HepG2 (cell line): Measurements from ENCODE around the gene GRB7. TPM values are rescaled to one million over a fixed set of nuclear protein-coding genes. Genes with fewer than 3 reads are reported as not detected.
A peak's percentile ranks its signal among the peaks of the same experiment; 100 is the strongest.

Experiments used
- FLYWCH1 ChIP-seq: sonication (generic); formaldehyde crosslinking; IDR thresholded peaks from 2 replicates; pipeline ENCODE4 v1.8.1; 2023; ENCODE audit warnings: mild to moderate bottlenecking, missing genetic modification reagents
- HNF4A ChIP-seq: sonication (generic); formaldehyde crosslinking; IDR thresholded peaks from 2 replicates; pipeline ENCODE4 v1.4.0; 2020; ENCODE audit warnings: missing genetic modification reagents
- IRX3 ChIP-seq: sonication (generic); formaldehyde crosslinking; IDR thresholded peaks from 2 replicates; pipeline ENCODE4 v1.8.1; 2023; ENCODE audit warnings: mild to moderate bottlenecking, low read depth, missing genetic modification reagents, borderline replicate concordance
- MTF2 ChIP-seq: sonication (generic); formaldehyde crosslinking; IDR thresholded peaks from 2 replicates; pipeline ENCODE4 v1.5.0; 2020; ENCODE audit warnings: missing genetic modification reagents, borderline replicate concordance
- POLR2G ChIP-seq: fragments of 200-400 bp; formaldehyde crosslinking; IDR thresholded peaks from 2 replicates; pipeline ENCODE4 v1.6.1; 2018; ENCODE audit warnings: mild to moderate bottlenecking, low read depth, low read length, moderate library complexity
- SMAD1 ChIP-seq: sonication (generic); formaldehyde crosslinking; IDR thresholded peaks from 2 replicates; pipeline ENCODE4 v1.4.0; 2020; ENCODE audit warnings: missing genetic modification reagents, low read depth, mild to moderate bottlenecking, borderline replicate concordance
- THAP11 ChIP-seq: IDR thresholded peaks from 2 replicates; pipeline ENCODE4 v1.6.1; 2016; ENCODE audit warnings: missing biosample characterization, missing genetic modification reagents
- ZNF124 ChIP-seq: sonication (generic); formaldehyde crosslinking; IDR thresholded peaks from 2 replicates; pipeline ENCODE4 v1.4.0; 2020; ENCODE audit warnings: missing genetic modification reagents
- ZNF644 ChIP-seq: IDR thresholded peaks from 2 replicates; pipeline ENCODE4 v1.6.1; 2016; ENCODE audit warnings: low read depth
- ZNF7 ChIP-seq: IDR thresholded peaks from 2 replicates; pipeline ENCODE4 v1.6.1; 2016; ENCODE audit warnings: missing biosample characterization, missing genetic modification reagents
- ZSCAN21 ChIP-seq: sonication (generic); formaldehyde crosslinking; IDR thresholded peaks from 2 replicates; pipeline ENCODE4 v1.8.0; 2022; ENCODE audit warnings: mild to moderate bottlenecking, missing genetic modification reagents, moderate library complexity, borderline replicate concordance
- polyA plus RNA-seq, 8 experiments: library from polyadenylated mRNA; depleted of rRNA in 3 of 8; stranded (reverse) in 7 of 8; unstranded in 1 of 8; fragments of >200 nt; fragmentation: Illumina TruSeq in 4 of 8; extraction: Trizol in 4 of 8; gene quantifications; 2 replicates each; pipeline versions ENCODE4 v1.2.1 to v1.2.3, GENCODE V29; 2011 to 2016; ENCODE audit warnings: low read depth in 4 of 8, missing spikeins in 1 of 8, mixed read lengths in 1 of 8; ENCODE audit not compliant: insufficient read depth in 1 of 8
- total RNA-seq, 5 experiments: library from RNA; depleted of rRNA; stranded (reverse); fragments of >200 nt; fragmentation: Illumina TruSeq; extraction: Trizol; gene quantifications; 2 replicates each; pipeline ENCODE4 v1.2.3, GENCODE V29; 2016; ENCODE audit warnings: low read depth in 1 of 5
- TF ChIP-seq, protein P1 (sequence below): sonication (generic); formaldehyde crosslinking; conservative IDR thresholded peaks from 2 replicates; pipeline ENCODE4 v1.8.0; 2022; ENCODE audit warnings: low read depth, missing genetic modification reagents
- TF ChIP-seq, protein P2 (sequence below): sonication (generic); formaldehyde crosslinking; IDR thresholded peaks from 2 replicates; pipeline ENCODE4 v1.5.1; 2020; ENCODE audit warnings: missing genetic modification reagents, mild to moderate bottlenecking, borderline replicate concordance
- TF ChIP-seq, protein P3 (sequence below): sonication (generic); formaldehyde crosslinking; IDR thresholded peaks from 2 replicates; pipeline ENCODE4 v1.5.1; 2020; ENCODE audit warnings: mild to moderate bottlenecking, moderate library complexity, missing genetic modification reagents
- TF ChIP-seq, protein P4 (sequence below): sonication (generic); formaldehyde crosslinking; IDR thresholded peaks from 2 replicates; pipeline ENCODE4 v1.5.0; 2020; ENCODE audit warnings: missing genetic modification reagents, mild to moderate bottlenecking, borderline replicate concordance
- TF ChIP-seq, protein P5 (sequence below): sonication (generic); formaldehyde crosslinking; IDR thresholded peaks from 2 replicates; pipeline ENCODE4 v1.4.0; 2020; ENCODE audit warnings: mild to moderate bottlenecking, missing genetic modification reagents
- TF ChIP-seq, protein P6 (sequence below): sonication (generic); formaldehyde crosslinking; IDR thresholded peaks from 2 replicates; pipeline ENCODE4 v1.4.0; 2020; ENCODE audit warnings: missing genetic modification reagents
- TF ChIP-seq, protein P7 (sequence below): sonication (generic); formaldehyde crosslinking; IDR thresholded peaks from 2 replicates; pipeline ENCODE4 v1.5.0; 2020; ENCODE audit warnings: mild to moderate bottlenecking, low read depth, missing genetic modification reagents, borderline replicate concordance

The GRB7 gene
- total and polyA plus RNA-seq, 2 of the 13 experiments (the other 11 are each of a cell fraction or from before 2014, with no cell fraction given) = 60.2 to 77.7 TPM

DNA sequence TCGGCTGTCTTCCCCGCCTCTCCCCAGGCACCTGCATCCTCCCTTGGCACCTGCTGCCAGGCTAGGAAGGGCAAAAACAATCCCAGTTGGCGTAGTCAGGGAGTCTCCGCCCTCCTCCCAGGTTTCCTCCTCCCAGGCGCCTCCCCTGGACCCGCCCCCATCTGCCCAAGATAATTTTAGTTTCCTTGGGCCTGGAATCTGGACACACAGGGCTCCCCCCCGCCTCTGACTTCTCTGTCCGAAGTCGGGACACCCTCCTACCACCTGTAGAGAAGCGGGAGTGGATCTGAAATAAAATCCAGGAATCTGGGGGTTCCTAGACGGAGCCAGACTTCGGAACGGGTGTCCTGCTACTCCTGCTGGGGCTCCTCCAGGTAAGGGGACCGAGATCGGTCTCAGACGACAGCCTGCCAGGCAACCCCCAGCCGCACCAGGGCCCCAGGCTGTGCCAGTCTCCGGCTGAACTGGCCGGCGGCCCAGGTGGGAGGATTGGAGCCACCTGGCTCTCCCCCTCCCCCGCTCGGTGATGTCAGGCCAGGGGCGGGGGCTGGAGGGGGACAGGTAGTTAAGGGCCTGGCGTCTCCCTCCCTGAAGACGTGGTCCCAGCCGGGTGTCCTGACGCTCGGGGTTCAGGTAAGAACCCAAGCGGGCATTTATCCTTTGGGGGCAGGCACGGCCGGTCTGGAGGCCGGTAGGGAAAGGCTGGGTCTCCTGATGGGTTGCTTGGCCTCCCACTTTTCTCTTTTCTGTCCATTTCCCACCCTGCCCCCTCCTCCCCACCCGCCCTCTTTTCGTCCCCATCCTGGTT, at the start of gene GRB7 (continued):
- TF ChIP-seq, protein P1, sequence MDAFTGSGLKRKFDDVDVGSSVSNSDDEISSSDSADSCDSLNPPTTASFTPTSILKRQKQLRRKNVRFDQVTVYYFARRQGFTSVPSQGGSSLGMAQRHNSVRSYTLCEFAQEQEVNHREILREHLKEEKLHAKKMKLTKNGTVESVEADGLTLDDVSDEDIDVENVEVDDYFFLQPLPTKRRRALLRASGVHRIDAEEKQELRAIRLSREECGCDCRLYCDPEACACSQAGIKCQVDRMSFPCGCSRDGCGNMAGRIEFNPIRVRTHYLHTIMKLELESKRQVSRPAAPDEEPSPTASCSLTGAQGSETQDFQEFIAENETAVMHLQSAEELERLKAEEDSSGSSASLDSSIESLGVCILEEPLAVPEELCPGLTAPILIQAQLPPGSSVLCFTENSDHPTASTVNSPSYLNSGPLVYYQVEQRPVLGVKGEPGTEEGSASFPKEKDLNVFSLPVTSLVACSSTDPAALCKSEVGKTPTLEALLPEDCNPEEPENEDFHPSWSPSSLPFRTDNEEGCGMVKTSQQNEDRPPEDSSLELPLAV (CRISPR knock-in tag) = no peak
- TF ChIP-seq FLYWCH1 (CRISPR knock-in tag) (no peak), SMAD1 (CRISPR knock-in tag) (0 out of 2 replicates have a peak, but pooled peaks have one; percentile 17), HNF4A (CRISPR knock-in tag) (no peak; the same call in 1 of the 2 replicates), THAP11 (peak; percentile 51; the same call in 1 of the 2 replicates), ZNF644 (CRISPR knock-in tag) (no peak), IRX3 (CRISPR knock-in tag) (no peak; the same call in 1 of the 2 replicates), MTF2 (peak; percentile 88; the same call in 1 of the 2 replicates), POLR2G (peak; percentile 77), ZNF124 (no peak), ZSCAN21 (CRISPR knock-in tag) (peak; percentile 58; the same call in 1 of the 2 replicates), ZNF7 (CRISPR knock-in tag) (no peak)
- TF ChIP-seq, protein P2, sequence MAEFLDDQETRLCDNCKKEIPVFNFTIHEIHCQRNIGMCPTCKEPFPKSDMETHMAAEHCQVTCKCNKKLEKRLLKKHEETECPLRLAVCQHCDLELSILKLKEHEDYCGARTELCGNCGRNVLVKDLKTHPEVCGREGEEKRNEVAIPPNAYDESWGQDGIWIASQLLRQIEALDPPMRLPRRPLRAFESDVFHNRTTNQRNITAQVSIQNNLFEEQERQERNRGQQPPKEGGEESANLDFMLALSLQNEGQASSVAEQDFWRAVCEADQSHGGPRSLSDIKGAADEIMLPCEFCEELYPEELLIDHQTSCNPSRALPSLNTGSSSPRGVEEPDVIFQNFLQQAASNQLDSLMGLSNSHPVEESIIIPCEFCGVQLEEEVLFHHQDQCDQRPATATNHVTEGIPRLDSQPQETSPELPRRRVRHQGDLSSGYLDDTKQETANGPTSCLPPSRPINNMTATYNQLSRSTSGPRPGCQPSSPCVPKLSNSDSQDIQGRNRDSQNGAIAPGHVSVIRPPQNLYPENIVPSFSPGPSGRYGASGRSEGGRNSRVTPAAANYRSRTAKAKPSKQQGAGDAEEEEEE (CRISPR knock-in tag) = no peak
- TF ChIP-seq, protein P3, sequence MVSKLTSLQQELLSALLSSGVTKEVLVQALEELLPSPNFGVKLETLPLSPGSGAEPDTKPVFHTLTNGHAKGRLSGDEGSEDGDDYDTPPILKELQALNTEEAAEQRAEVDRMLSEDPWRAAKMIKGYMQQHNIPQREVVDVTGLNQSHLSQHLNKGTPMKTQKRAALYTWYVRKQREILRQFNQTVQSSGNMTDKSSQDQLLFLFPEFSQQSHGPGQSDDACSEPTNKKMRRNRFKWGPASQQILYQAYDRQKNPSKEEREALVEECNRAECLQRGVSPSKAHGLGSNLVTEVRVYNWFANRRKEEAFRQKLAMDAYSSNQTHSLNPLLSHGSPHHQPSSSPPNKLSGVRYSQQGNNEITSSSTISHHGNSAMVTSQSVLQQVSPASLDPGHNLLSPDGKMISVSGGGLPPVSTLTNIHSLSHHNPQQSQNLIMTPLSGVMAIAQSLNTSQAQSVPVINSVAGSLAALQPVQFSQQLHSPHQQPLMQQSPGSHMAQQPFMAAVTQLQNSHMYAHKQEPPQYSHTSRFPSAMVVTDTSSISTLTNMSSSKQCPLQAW (CRISPR knock-in tag) = peak; percentile 64; the same call in 1 of the 2 replicates
- TF ChIP-seq, protein P4, sequence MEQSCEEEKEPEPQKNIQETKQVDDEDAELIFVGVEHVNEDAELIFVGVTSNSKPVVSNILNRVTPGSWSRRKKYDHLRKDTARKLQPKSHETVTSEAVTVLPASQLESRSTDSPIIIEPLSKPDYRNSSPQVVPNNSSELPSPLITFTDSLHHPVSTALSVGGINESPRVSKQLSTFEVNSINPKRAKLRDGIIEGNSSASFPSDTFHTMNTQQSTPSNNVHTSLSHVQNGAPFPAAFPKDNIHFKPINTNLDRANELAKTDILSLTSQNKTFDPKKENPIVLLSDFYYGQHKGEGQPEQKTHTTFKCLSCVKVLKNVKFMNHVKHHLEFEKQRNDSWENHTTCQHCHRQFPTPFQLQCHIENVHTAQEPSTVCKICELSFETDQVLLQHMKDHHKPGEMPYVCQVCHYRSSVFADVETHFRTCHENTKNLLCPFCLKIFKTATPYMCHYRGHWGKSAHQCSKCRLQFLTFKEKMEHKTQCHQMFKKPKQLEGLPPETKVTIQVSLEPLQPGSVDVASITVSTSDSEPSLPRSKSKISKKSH (CRISPR knock-in tag) = no peak; the same call in 1 of the 2 replicates
- TF ChIP-seq, protein P5, sequence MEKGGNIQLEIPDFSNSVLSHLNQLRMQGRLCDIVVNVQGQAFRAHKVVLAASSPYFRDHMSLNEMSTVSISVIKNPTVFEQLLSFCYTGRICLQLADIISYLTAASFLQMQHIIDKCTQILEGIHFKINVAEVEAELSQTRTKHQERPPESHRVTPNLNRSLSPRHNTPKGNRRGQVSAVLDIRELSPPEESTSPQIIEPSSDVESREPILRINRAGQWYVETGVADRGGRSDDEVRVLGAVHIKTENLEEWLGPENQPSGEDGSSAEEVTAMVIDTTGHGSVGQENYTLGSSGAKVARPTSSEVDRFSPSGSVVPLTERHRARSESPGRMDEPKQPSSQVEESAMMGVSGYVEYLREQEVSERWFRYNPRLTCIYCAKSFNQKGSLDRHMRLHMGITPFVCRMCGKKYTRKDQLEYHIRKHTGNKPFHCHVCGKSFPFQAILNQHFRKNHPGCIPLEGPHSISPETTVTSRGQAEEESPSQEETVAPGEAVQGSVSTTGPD (CRISPR knock-in tag) = peak; percentile 38; the same call in 1 of the 2 replicates
- TF ChIP-seq, protein P6, sequence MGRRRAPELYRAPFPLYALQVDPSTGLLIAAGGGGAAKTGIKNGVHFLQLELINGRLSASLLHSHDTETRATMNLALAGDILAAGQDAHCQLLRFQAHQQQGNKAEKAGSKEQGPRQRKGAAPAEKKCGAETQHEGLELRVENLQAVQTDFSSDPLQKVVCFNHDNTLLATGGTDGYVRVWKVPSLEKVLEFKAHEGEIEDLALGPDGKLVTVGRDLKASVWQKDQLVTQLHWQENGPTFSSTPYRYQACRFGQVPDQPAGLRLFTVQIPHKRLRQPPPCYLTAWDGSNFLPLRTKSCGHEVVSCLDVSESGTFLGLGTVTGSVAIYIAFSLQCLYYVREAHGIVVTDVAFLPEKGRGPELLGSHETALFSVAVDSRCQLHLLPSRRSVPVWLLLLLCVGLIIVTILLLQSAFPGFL (CRISPR knock-in tag) = no peak
- TF ChIP-seq, protein P7, sequence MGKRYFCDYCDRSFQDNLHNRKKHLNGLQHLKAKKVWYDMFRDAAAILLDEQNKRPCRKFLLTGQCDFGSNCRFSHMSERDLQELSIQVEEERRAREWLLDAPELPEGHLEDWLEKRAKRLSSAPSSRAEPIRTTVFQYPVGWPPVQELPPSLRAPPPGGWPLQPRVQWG = no peak
